ENCODE measurements around the gene MED8. TPM values are rescaled to one million over a fixed set of nuclear protein-coding genes. Genes with fewer than 3 reads are reported as not detected.

The MED8 gene
- total RNA-seq, 2 experiments from 2014 or later: 33.1 to 35.1 TPM

- no peak for DNase-seq
- ChIA-PET POLR2A (no interaction called here), CTCF (no interaction called here)
- no peak overlapping the region for H3K4me3 Mint-ChIP-seq
- H3K4me1 Mint-ChIP-seq (ENCODE audit: low read depth): no peaks in the 10 kb centered on the region
- H3K9me3 Mint-ChIP-seq (ENCODE audit: insufficient read depth): no peaks in the 10 kb centered on the region
- no peaks in the 10 kb centered on the region for H3K27me3 Mint-ChIP-seq (ENCODE audit: low read depth)
- H3K36me3 Mint-ChIP-seq (ENCODE audit: low read depth): peaks cover 46% of the 10 kb centered on the region
- no peak for ATAC-seq
- no peak overlapping the region for H3K27ac Mint-ChIP-seq
Measured at GRCh38 chr1:43432171-43432860, 42.7 kb upstream of the MED8 start.

GRCh38 chr1:43431676-43432075, 42.1 kb upstream of the MED8 start:
- ATAC-seq (no peak), DNase-seq (no peak)
- H3K27ac Mint-ChIP-seq: no peak overlapping the region
- H3K4me1 Mint-ChIP-seq (ENCODE audit: low read depth): no peaks in the 10 kb centered on the region
- POLR2A ChIA-PET: no interaction called here
- H3K9me3 Mint-ChIP-seq (ENCODE audit: insufficient read depth): no peaks in the 10 kb centered on the region
- H3K27me3 Mint-ChIP-seq (ENCODE audit: low read depth): no peaks in the 10 kb centered on the region
- CTCF ChIA-PET: no interaction called here
- no peak overlapping the region for H3K4me3 Mint-ChIP-seq
- peaks cover 52% of the 10 kb centered on the region for H3K36me3 Mint-ChIP-seq (ENCODE audit: low read depth)

- H3K27me3 Mint-ChIP-seq (ENCODE audit: low read depth): no peaks in the 10 kb centered on the region
- POLR2A ChIA-PET: no interaction called here
- no peaks in the 10 kb centered on the region for H3K4me1 Mint-ChIP-seq (ENCODE audit: low read depth)
- H3K4me3 Mint-ChIP-seq: no peak overlapping the region
- no peak overlapping the region for H3K27ac Mint-ChIP-seq
- ATAC-seq (no peak), DNase-seq (no peak)
- CTCF ChIA-PET: no interaction called here
- H3K36me3 Mint-ChIP-seq (ENCODE audit: low read depth): peaks cover 50% of the 10 kb centered on the region
- H3K9me3 Mint-ChIP-seq (ENCODE audit: insufficient read depth): no peaks in the 10 kb centered on the region
Measured at GRCh38 chr1:43430831-43431230, 41.2 kb upstream of the MED8 start.

GRCh38 chr1:43427941-43428340, 38.3 kb upstream of the MED8 start:
- no peak for DNase-seq
- no peak overlapping the region for H3K27ac Mint-ChIP-seq
- H3K9me3 Mint-ChIP-seq (ENCODE audit: insufficient read depth): no peaks in the 10 kb centered on the region
- peaks cover 7% of the 10 kb centered on the region for H3K4me1 Mint-ChIP-seq (ENCODE audit: low read depth)
- H3K27me3 Mint-ChIP-seq (ENCODE audit: low read depth): no peaks in the 10 kb centered on the region
- H3K4me3 Mint-ChIP-seq: no peak overlapping the region
- ChIA-PET POLR2A (no interaction called here), CTCF (interaction anchor here (1.1 kb wide), 1 partner anchor 13 kb away, joined by 3 read pairs; no protein-coding TSS in a partner anchor)
- ATAC-seq: no peak
- peaks cover 54% of the 10 kb centered on the region for H3K36me3 Mint-ChIP-seq (ENCODE audit: low read depth)

GRCh38 chr1:43427524-43427923, 37.9 kb upstream of the MED8 start:
- H3K4me3 Mint-ChIP-seq: no peak overlapping the region
- no peaks in the 10 kb centered on the region for H3K27me3 Mint-ChIP-seq (ENCODE audit: low read depth)
- ATAC-seq: no peak
- DNase-seq: no peak
- H3K4me1 Mint-ChIP-seq (ENCODE audit: low read depth): peaks cover 8% of the 10 kb centered on the region
- H3K9me3 Mint-ChIP-seq (ENCODE audit: insufficient read depth): no peaks in the 10 kb centered on the region
- POLR2A ChIA-PET: interaction anchor here (0.5 kb wide), 1 partner anchor 14 kb away, joined by 3 read pairs; no protein-coding TSS in a partner anchor
- peaks cover 58% of the 10 kb centered on the region for H3K36me3 Mint-ChIP-seq (ENCODE audit: low read depth)
- CTCF ChIA-PET: interaction anchor here (1.1 kb wide), 1 partner anchor 13 kb away, joined by 3 read pairs; no protein-coding TSS in a partner anchor
- no peak overlapping the region for H3K27ac Mint-ChIP-seq

GRCh38 chr1:43426221-43426620, 36.6 kb upstream of the MED8 start:
- no peaks in the 10 kb centered on the region for H3K9me3 Mint-ChIP-seq (ENCODE audit: insufficient read depth)
- CTCF ChIA-PET: interaction anchor here (1.4 kb wide), 1 partner anchor 12 kb away, joined by 6 read pairs; no protein-coding TSS in a partner anchor

GRCh38 chr1:43425045-43425444, 35.4 kb upstream of the MED8 start:
- Mint-ChIP-seq H3K4me1 (ENCODE audit: low read depth) (peaks cover 8% of the 10 kb centered on the region), H3K4me3 (no peak overlapping the region), H3K27ac (no peak overlapping the region), H3K36me3 (ENCODE audit: low read depth) (peaks cover 54% of the 10 kb centered on the region), H3K9me3 (ENCODE audit: insufficient read depth) (no peaks in the 10 kb centered on the region), H3K27me3 (ENCODE audit: low read depth) (no peaks in the 10 kb centered on the region)
- no peak for DNase-seq
- POLR2A ChIA-PET: interaction anchor here (1.1 kb wide), 1 partner anchor 89 kb away, joined by 4 read pairs; no protein-coding TSS in a partner anchor
- no peak for ATAC-seq
- CTCF ChIA-PET: interaction anchor here (1.4 to 1.5 kb wide), 2 partner anchors 11 to 198 kb away, joined by 3 to 6 read pairs; no protein-coding TSS in a partner anchor

More at GRCh38 chr1:43426221-43426620, 36.6 kb upstream of the MED8 start:
- Mint-ChIP-seq H3K4me3 (no peak overlapping the region), H3K36me3 (ENCODE audit: low read depth) (peaks cover 55% of the 10 kb centered on the region), H3K27me3 (ENCODE audit: low read depth) (no peaks in the 10 kb centered on the region), H3K27ac (no peak overlapping the region), H3K4me1 (ENCODE audit: low read depth) (peaks cover 8% of the 10 kb centered on the region)
- POLR2A ChIA-PET: no interaction called here
- DNase-seq (no peak), ATAC-seq (no peak)

- Mint-ChIP-seq H3K36me3 (ENCODE audit: low read depth) (peaks cover 50% of the 10 kb centered on the region), H3K27me3 (ENCODE audit: low read depth) (no peaks in the 10 kb centered on the region), H3K27ac (no peak overlapping the region), H3K4me3 (no peak overlapping the region), H3K4me1 (ENCODE audit: low read depth) (peaks cover 8% of the 10 kb centered on the region), H3K9me3 (ENCODE audit: insufficient read depth) (no peaks in the 10 kb centered on the region)
- POLR2A ChIA-PET: interaction anchor here (0.6 kb wide), 1 partner anchor 1069 kb away, joined by 3 read pairs; no protein-coding TSS in a partner anchor
- DNase-seq (no peak), ATAC-seq (no peak)
- CTCF ChIA-PET: interaction anchor here (1.5 kb wide), 1 partner anchor 197 kb away, joined by 3 read pairs; no protein-coding TSS in a partner anchor
Measured at GRCh38 chr1:43423672-43424550, 34.3 kb upstream of the MED8 start.

- Mint-ChIP-seq H3K9me3 (ENCODE audit: insufficient read depth) (no peaks in the 10 kb centered on the region), H3K27me3 (ENCODE audit: low read depth) (no peaks in the 10 kb centered on the region), H3K4me1 (ENCODE audit: low read depth) (peaks cover 8% of the 10 kb centered on the region), H3K36me3 (ENCODE audit: low read depth) (peaks cover 45% of the 10 kb centered on the region), H3K4me3 (no peak overlapping the region), H3K27ac (no peak overlapping the region)
- no peak for ATAC-seq
- CTCF ChIA-PET: no interaction called here
- POLR2A ChIA-PET: no interaction called here
- DNase-seq: no peak
Measured at GRCh38 chr1:43422995-43423671, 33.5 kb upstream of the MED8 start.

- Mint-ChIP-seq H3K27me3 (ENCODE audit: low read depth) (no peaks in the 10 kb centered on the region), H3K36me3 (ENCODE audit: low read depth) (peaks cover 38% of the 10 kb centered on the region), H3K9me3 (ENCODE audit: insufficient read depth) (no peaks in the 10 kb centered on the region), H3K4me1 (ENCODE audit: low read depth) (peaks cover 8% of the 10 kb centered on the region), H3K4me3 (no peak overlapping the region), H3K27ac (no peak overlapping the region)
- no peak for ATAC-seq
- ChIA-PET CTCF (no interaction called here), POLR2A (no interaction called here)
- no peak for DNase-seq
Measured at GRCh38 chr1:43421976-43422750, 32.6 kb upstream of the MED8 start.

- DNase-seq (no peak), ATAC-seq (no peak)
- Mint-ChIP-seq H3K27ac (no peak overlapping the region), H3K9me3 (ENCODE audit: insufficient read depth) (no peaks in the 10 kb centered on the region), H3K36me3 (ENCODE audit: low read depth) (peaks cover 31% of the 10 kb centered on the region), H3K4me1 (ENCODE audit: low read depth) (peaks cover 8% of the 10 kb centered on the region), H3K4me3 (no peak overlapping the region), H3K27me3 (ENCODE audit: low read depth) (no peaks in the 10 kb centered on the region)
- ChIA-PET POLR2A (no interaction called here), CTCF (no interaction called here)
Measured at GRCh38 chr1:43421396-43421795, 31.8 kb upstream of the MED8 start.

Data from activated CD8-positive, alpha-beta T cell treated with anti-CD3 and anti-CD28 coated beads, Interleukin-2, amount 10 ng/mL, durations not matched to agents 7 days and 5 days (primary cell).